Measurements from ENCODE around the gene OPN4.

Gene OPN4

GRCh38 chr10:86693275-86693674 lies 38.9 kb downstream of the OPN4 start:
- DNase-seq (ENCODE audit: low read depth in 1 of 2, low spot score in 1 of 2) = no peak
- TF ChIP-seq CTCF (IDR thresholded peaks at IDR 0.05; ENCODE audit: insufficient read depth, low read length) (no peak), REST (IDR thresholded peaks at IDR 0.05; ENCODE audit: insufficient replicate concordance, low read depth) (no peak), GABPA (IDR thresholded peaks at IDR 0.05; ENCODE audit: low read depth) (no peak), SPI1 (IDR thresholded peaks at IDR 0.05; ENCODE audit: borderline replicate concordance, low read depth) (no peak), POLR2AphosphoS5 (IDR thresholded peaks at IDR 0.05; ENCODE audit: low read depth) (no peak)
- Histone ChIP-seq H3K27me3 (ENCODE audit: insufficient read depth, poor library complexity, severe bottlenecking) (no peaks in the 10 kb centered on the region), H3K27ac (replicated peaks) (no peak overlapping the region), H3K4me3 (replicated peaks; ENCODE audit: insufficient read depth, low read length) (no peak overlapping the region)

- Histone ChIP-seq H3K4me3 (replicated peaks; ENCODE audit: insufficient read depth, low read length) (no peak overlapping the region), H3K27me3 (ENCODE audit: insufficient read depth, poor library complexity, severe bottlenecking) (no peaks in the 10 kb centered on the region), H3K27ac (replicated peaks) (no peak overlapping the region)
- no peak for TF ChIP-seq POLR2AphosphoS5 (IDR thresholded peaks at IDR 0.05; ENCODE audit: low read depth)
- TF ChIP-seq GABPA (IDR thresholded peaks at IDR 0.05; ENCODE audit: low read depth) = no peak
- no peak for TF ChIP-seq CTCF (IDR thresholded peaks at IDR 0.05; ENCODE audit: insufficient read depth, low read length)
- TF ChIP-seq REST (IDR thresholded peaks at IDR 0.05; ENCODE audit: insufficient replicate concordance, low read depth) = no peak
- no peak for TF ChIP-seq SPI1 (IDR thresholded peaks at IDR 0.05; ENCODE audit: borderline replicate concordance, low read depth)
- DNase-seq (ENCODE audit: low read depth in 1 of 2, low spot score in 1 of 2) = peak in 1 of 2 experiments; percentile 18
Observed at GRCh38 chr10:86693721-86694369, 39.5 kb downstream of the OPN4 start.

GRCh38 chr10:86698207-86698940 lies 44.0 kb downstream of the OPN4 start:
- H3K4me3 ChIP-seq (replicated peaks; ENCODE audit: insufficient read depth, low read length) = no peak overlapping the region
- no peak for DNase-seq (ENCODE audit: low read depth in 1 of 2, low spot score in 1 of 2)
- no peak overlapping the region for H3K27ac ChIP-seq (replicated peaks)
- H3K27me3 ChIP-seq (ENCODE audit: insufficient read depth, poor library complexity, severe bottlenecking) = no peaks in the 10 kb centered on the region
- TF ChIP-seq GABPA (IDR thresholded peaks at IDR 0.05; ENCODE audit: low read depth) (no peak), SPI1 (IDR thresholded peaks at IDR 0.05; ENCODE audit: borderline replicate concordance, low read depth) (no peak), POLR2AphosphoS5 (IDR thresholded peaks at IDR 0.05; ENCODE audit: low read depth) (no peak), CTCF (IDR thresholded peaks at IDR 0.05; ENCODE audit: insufficient read depth, low read length) (no peak), REST (IDR thresholded peaks at IDR 0.05; ENCODE audit: insufficient replicate concordance, low read depth) (no peak)

Data from HL-60 (cell line).